ENCODE data around the gene FBXO9. TPM values are rescaled to one million over a fixed set of nuclear protein-coding genes. Genes with fewer than 3 reads are reported as not detected.

Gene FBXO9
- polyA plus RNA-seq, 1 of the 3 experiments (the other 2 are of a cell fraction), result 61.9 TPM

DNA sequence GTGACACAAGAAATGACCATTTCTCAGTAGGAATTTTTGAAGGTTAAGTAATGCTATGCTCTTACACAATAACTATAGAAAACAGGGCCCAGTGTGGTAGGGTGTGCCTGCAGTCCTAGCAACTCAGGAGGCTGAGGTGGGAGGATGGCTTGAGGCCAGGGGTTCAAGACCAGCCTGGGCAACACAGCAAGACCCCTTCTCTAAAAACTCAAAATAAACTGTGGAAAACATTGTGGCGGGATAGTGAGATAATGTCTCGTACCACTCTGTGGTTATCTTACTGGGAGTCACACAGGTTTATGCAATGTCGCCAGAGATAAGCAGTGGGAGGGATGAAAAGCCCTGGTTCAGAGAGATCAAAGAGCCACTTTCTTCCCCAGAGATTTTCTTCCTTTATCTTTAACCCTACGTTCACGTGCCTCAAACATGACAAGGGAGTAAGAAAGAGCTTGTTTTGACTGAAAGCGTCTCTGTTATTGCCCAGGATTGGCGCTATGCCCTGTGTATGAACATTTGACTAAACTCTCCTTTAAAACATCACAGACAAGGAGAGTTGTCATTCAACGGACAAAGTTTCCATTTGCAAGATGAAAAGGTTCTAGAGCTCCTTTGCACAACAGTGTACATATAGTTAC is 69.5 kb downstream of the FBXO9 start:
- Histone ChIP-seq H3K4me3 (ENCODE audit: low read depth in 2 of 2, low read length in 1 of 2) (no peak overlapping the region), H3F3A (replicated peaks; ENCODE audit: insufficient read depth) (no peaks in the 10 kb centered on the region), H3K9ac (no peak overlapping the region), H3K4me2 (no peak overlapping the region), H2AFZ (ENCODE audit: low read depth) (no peak overlapping the region), H3K27me3 (ENCODE audit: insufficient read depth) (no peaks in the 10 kb centered on the region; the same call in 1 of the 2 replicates), H3K79me2 (ENCODE audit: insufficient read depth) (no peaks in the 10 kb centered on the region), H3K9me2 (no peaks in the 10 kb centered on the region), H3K27ac (ENCODE audit: low read depth in 2 of 2, low read length in 1 of 2) (no peak overlapping the region), H3K4me1 (ENCODE audit: control insufficient read depth in 1 of 2, insufficient read depth in 2 of 2, low read depth in 1 of 2, low read length in 1 of 2) (no peaks in the 10 kb centered on the region), H3K9me3 (no peaks in the 10 kb centered on the region), H4K20me1 (ENCODE audit: insufficient read depth) (no peaks in the 10 kb centered on the region), H3K36me3 (replicated peaks in 1 of 2; ENCODE audit: control insufficient read depth in 1 of 2, insufficient read depth in 2 of 2, low read length in 1 of 2) (no peaks in the 10 kb centered on the region)
- 58% methylated on average over 8 of the region's 8 CpGs for WGBS (ENCODE audit: low lambda C conversion rate)
- CTCF ChIA-PET, result no interaction called here
- DNase-seq, result no peak
- POLR2A ChIA-PET, result no interaction called here
- no peak for TF ChIP-seq RCOR1 (IDR thresholded peaks at IDR 0.05; ENCODE audit: low read length)
- no peak for TF ChIP-seq CHD2 (IDR thresholded peaks at IDR 0.05; ENCODE audit: low read length, partially characterized antibody)
- TF ChIP-seq NFIC (IDR thresholded peaks at IDR 0.05; ENCODE audit: borderline replicate concordance), result no peak
- TF ChIP-seq CTCF (IDR thresholded peaks at IDR 0.05), result no peak
- TF ChIP-seq, protein P1, sequence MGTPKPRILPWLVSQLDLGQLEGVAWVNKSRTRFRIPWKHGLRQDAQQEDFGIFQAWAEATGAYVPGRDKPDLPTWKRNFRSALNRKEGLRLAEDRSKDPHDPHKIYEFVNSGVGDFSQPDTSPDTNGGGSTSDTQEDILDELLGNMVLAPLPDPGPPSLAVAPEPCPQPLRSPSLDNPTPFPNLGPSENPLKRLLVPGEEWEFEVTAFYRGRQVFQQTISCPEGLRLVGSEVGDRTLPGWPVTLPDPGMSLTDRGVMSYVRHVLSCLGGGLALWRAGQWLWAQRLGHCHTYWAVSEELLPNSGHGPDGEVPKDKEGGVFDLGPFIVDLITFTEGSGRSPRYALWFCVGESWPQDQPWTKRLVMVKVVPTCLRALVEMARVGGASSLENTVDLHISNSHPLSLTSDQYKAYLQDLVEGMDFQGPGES (IDR thresholded peaks at IDR 0.05; ENCODE audit: low read depth, low read length), result no peak
- TF ChIP-seq FOXJ3 (CRISPR knock-in tag; IDR thresholded peaks at IDR 0.05), result no peak
- no peak for TF ChIP-seq POLR2AphosphoS5 (IDR thresholded peaks at IDR 0.05; ENCODE audit: low read depth, low read length)
- TF ChIP-seq, protein P2, sequence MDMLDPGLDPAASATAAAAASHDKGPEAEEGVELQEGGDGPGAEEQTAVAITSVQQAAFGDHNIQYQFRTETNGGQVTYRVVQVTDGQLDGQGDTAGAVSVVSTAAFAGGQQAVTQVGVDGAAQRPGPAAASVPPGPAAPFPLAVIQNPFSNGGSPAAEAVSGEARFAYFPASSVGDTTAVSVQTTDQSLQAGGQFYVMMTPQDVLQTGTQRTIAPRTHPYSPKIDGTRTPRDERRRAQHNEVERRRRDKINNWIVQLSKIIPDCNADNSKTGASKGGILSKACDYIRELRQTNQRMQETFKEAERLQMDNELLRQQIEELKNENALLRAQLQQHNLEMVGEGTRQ (IDR thresholded peaks at IDR 0.05; ENCODE audit: borderline replicate concordance, low read depth, low read length), result no peak
- no peak for TF ChIP-seq RXRA (IDR thresholded peaks at IDR 0.05; ENCODE audit: borderline replicate concordance, low read depth)
- no peak for TF ChIP-seq MAX (IDR thresholded peaks at IDR 0.05; ENCODE audit: low read depth)
- TF ChIP-seq TAF1 (IDR thresholded peaks at IDR 0.05; ENCODE audit: borderline replicate concordance, low read depth, low read length), result no peak
- no peak for TF ChIP-seq ZBTB33 (IDR thresholded peaks at IDR 0.05; ENCODE audit: borderline replicate concordance, low read depth)
- no peak for TF ChIP-seq USF1 (IDR thresholded peaks at IDR 0.05; ENCODE audit: borderline replicate concordance, low read depth)
- no peak for TF ChIP-seq TEAD4 (IDR thresholded peaks at IDR 0.05; ENCODE audit: borderline replicate concordance, insufficient read depth)
- no peak for TF ChIP-seq RAD21 (IDR thresholded peaks at IDR 0.05; ENCODE audit: low read length)
- TF ChIP-seq GATA2 (CRISPR knock-in tag; IDR thresholded peaks at IDR 0.05), result no peak

Measured in SK-N-SH (cell line).